MM.1S (cell line): ENCODE measurements around the gene ACTN1.

Source experiments
- DNase-seq: peaks from one replicate; pipeline ENCODE4 v3.0.0-alpha.2; 2015
- H2AFZ ChIP-seq: fragments of 300-600 bp; sonication (generic); 2 replicates; pipeline ENCODE4 v1.6.0; 2016; ENCODE audit warnings: antibody characterized with exemption, low read length
- H3F3A ChIP-seq: fragments of 300-600 bp; sonication (generic); 2 replicates; pipeline ENCODE4 v1.6.1; 2016; ENCODE audit warnings: mild to moderate bottlenecking, antibody characterized with exemption, low read length, moderate library complexity, mixed read lengths; ENCODE audit not compliant: insufficient read depth
- H3K27ac ChIP-seq: fragments of 300-600 bp; sonication (generic); 2 replicates; pipeline ENCODE4 v1.5.1; 2016; ENCODE audit warnings: mild to moderate bottlenecking, low read length
- H3K27me3 ChIP-seq: fragments of 300-600 bp; sonication (generic); replicated peaks from 2 replicates; pipeline ENCODE4 v1.6.0; 2016; ENCODE audit warnings: low read length; ENCODE audit not compliant: insufficient read depth
- H3K36me3 ChIP-seq: fragments of 300-600 bp; sonication (generic); replicated peaks from 2 replicates; pipeline ENCODE4 v1.6.1; 2016; ENCODE audit warnings: mild to moderate bottlenecking, low read length, mixed read lengths; ENCODE audit not compliant: insufficient read depth
- H3K4me1 ChIP-seq: fragments of 300-600 bp; sonication (generic); 2 replicates; pipeline ENCODE4 v1.6.1; 2016; ENCODE audit warnings: low read length, mixed read lengths
- H3K4me2 ChIP-seq: fragments of 300-600 bp; sonication (generic); 2 replicates; pipeline ENCODE4 v1.6.0; 2016; ENCODE audit warnings: low read depth, low read length
- H3K4me3 ChIP-seq: fragments of 300-600 bp; sonication (generic); 2 replicates; pipeline ENCODE4 v1.5.1; 2016; ENCODE audit warnings: low read length, mixed read lengths
- H3K79me2 ChIP-seq: fragments of 300-600 bp; sonication (generic); 2 replicates; pipeline ENCODE4 v1.6.1; 2016; ENCODE audit warnings: mixed run types, low read length, mixed read lengths
- H3K9ac ChIP-seq: fragments of 300-600 bp; sonication (generic); 2 replicates; pipeline ENCODE4 v1.6.1; 2016; ENCODE audit warnings: low read length, mixed read lengths
- H3K9me2 ChIP-seq: fragments of 300-600 bp; sonication (generic); replicated peaks from 2 replicates; pipeline ENCODE4 v1.6.1; 2016; ENCODE audit warnings: mild to moderate bottlenecking, low read length, mixed read lengths; ENCODE audit not compliant: insufficient read depth
- H3K9me3 ChIP-seq: fragments of 300-600 bp; sonication (generic); replicated peaks from 2 replicates; pipeline ENCODE4 v1.6.1; 2016; ENCODE audit warnings: mild to moderate bottlenecking, low read length, mixed read lengths; ENCODE audit not compliant: insufficient read depth
- H4K20me1 ChIP-seq: fragments of 300-600 bp; sonication (generic); 2 replicates; pipeline ENCODE4 v1.6.1; 2016; ENCODE audit warnings: mild to moderate bottlenecking, low read length, moderate library complexity, mixed read lengths; ENCODE audit not compliant: insufficient read depth
- CTCF ChIP-seq: fragments of 300-600 bp; sonication (generic); IDR thresholded peaks from 2 replicates; pipeline ENCODE4 v1.5.1; 2016; ENCODE audit warnings: antibody characterized with exemption, low read length, mixed read lengths
- EZH2 ChIP-seq: fragments of 300-600 bp; sonication (generic); optimal IDR thresholded peaks from 2 replicates; pipeline ENCODE3; 2017; ENCODE audit warnings: low read depth, mild to moderate bottlenecking, antibody characterized with exemption, low read length, mixed read lengths
- EZH2phosphoT487 ChIP-seq: fragments of 300-600 bp; sonication (generic); IDR thresholded peaks from 2 replicates; pipeline ENCODE4 v1.6.1; 2018; ENCODE audit warnings: antibody characterized with exemption, low read length

Gene ACTN1

DNA sequence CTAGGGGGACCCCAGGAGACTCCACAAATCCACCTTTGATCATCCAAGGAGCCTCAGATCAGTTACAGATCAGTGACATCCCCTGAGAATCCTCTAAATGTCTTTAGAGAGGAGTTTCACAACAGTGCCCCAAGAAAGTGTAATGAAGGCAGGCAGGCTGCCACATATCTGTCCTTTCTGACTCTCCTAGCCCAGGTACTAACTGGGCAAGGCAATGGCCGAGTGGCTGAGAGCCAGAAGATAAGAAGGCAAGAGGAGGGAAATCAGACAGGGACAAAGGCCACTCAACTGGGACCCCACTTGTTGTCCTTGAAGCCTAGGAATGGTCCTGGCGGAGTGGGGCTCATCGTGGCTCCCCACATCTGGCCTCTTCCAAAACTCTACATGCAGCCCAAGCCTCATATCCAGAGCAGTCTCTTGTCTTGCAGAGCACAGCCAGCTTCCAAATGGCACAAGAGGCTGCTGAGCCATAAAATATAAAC, 11.6 kb downstream of the ACTN1 start:
- no peak overlapping the region for H3K4me2 ChIP-seq
- no peaks in the 10 kb centered on the region for H3K9me2 ChIP-seq
- no peak for TF ChIP-seq CTCF
- no peak for TF ChIP-seq EZH2
- TF ChIP-seq EZH2phosphoT487, result no peak
- H3K4me1 ChIP-seq, result peaks cover 14% of the 10 kb centered on the region; the same call in 1 of the 2 replicates
- no peaks in the 10 kb centered on the region for H3K79me2 ChIP-seq
- no peaks in the 10 kb centered on the region for H3K27me3 ChIP-seq
- DNase-seq, result no peak
- no peaks in the 10 kb centered on the region for H4K20me1 ChIP-seq
- H3K9me3 ChIP-seq, result no peaks in the 10 kb centered on the region
- no peak overlapping the region for H3K9ac ChIP-seq
- H3K27ac ChIP-seq, result no peak overlapping the region
- no peak overlapping the region for H2AFZ ChIP-seq
- H3F3A ChIP-seq, result 0 out of 2 replicates have a peak, but pooled peaks cover 2% of the 10 kb centered on the region
- no peak overlapping the region for H3K4me3 ChIP-seq
- H3K36me3 ChIP-seq, result no peaks in the 10 kb centered on the region

DNA sequence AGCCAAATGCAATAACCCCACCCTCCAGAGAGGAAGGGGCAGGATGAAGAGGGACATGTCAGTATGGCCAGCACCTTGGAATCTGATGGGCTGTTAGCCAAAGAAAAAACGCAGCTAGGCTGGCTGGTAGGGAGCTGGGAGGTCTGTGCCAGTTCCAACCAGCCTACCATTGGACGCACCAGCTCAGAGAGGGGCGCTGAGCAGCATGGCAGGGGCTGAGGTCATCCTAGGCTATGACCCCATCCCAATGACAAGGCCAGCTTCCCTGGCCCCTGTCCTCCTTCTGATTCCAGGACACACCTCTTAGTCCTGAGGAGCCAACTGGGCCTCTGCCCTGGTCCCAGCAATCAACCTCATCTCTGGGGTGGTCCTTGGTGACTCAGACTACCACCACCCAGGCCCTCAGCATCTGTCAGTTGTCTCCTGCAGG, 12.2 kb downstream of the ACTN1 start:
- Histone ChIP-seq H3K27ac (no peak overlapping the region), H3K4me3 (no peak overlapping the region), H3K79me2 (no peaks in the 10 kb centered on the region)

DNA sequence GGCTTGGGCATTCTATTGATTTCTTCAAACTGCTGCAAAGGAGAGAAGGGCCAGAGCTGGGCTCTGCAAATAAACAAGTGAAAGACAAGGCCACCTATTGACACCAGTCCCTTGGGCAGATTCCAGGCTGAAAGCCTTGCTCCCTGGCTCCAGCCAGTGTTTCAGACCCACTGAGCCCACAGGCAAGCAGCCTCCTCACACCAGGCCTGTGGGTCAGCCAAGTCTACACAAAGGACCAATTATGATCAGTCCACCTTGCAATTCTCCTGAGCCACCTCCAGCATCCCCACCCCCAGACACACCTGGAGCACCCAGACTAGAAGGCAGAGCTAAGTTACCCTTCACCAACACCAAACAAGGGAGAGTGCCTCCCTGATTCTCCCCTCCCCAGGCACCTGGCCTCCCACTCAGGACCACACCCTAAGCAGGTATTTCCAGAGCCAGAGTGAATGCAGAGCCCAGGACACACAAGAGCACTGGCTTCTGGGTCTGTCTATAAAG, 13.8 kb downstream of the ACTN1 start:
- Histone ChIP-seq H4K20me1 (no peaks in the 10 kb centered on the region), H3K79me2 (no peaks in the 10 kb centered on the region), H3K27me3 (no peaks in the 10 kb centered on the region), H2AFZ (no peak overlapping the region), H3K9me2 (no peaks in the 10 kb centered on the region), H3K4me3 (no peak overlapping the region), H3K27ac (no peak overlapping the region), H3K9me3 (no peaks in the 10 kb centered on the region), H3F3A (0 out of 2 replicates have a peak, but pooled peaks cover 2% of the 10 kb centered on the region), H3K4me1 (peaks cover 7% of the 10 kb centered on the region; the same call in 1 of the 2 replicates), H3K9ac (no peak overlapping the region), H3K4me2 (no peak overlapping the region), H3K36me3 (no peaks in the 10 kb centered on the region)
- DNase-seq, result no peak
- TF ChIP-seq EZH2, result no peak
- no peak for TF ChIP-seq EZH2phosphoT487
- TF ChIP-seq CTCF, result no peak

More for the DNA sequence above, 12.2 kb downstream of the ACTN1 start:
- H3K36me3 ChIP-seq, result no peaks in the 10 kb centered on the region
- no peak for DNase-seq
- no peaks in the 10 kb centered on the region for H3K9me2 ChIP-seq
- no peaks in the 10 kb centered on the region for H3K27me3 ChIP-seq
- peaks cover 14% of the 10 kb centered on the region; the same call in 1 of the 2 replicates for H3K4me1 ChIP-seq
- no peaks in the 10 kb centered on the region for H4K20me1 ChIP-seq
- H3K9me3 ChIP-seq, result no peaks in the 10 kb centered on the region
- H3F3A ChIP-seq, result 0 out of 2 replicates have a peak, but pooled peaks cover 2% of the 10 kb centered on the region
- no peak overlapping the region for H2AFZ ChIP-seq
- H3K9ac ChIP-seq, result no peak overlapping the region
- no peak for TF ChIP-seq CTCF
- TF ChIP-seq EZH2, result no peak
- no peak for TF ChIP-seq EZH2phosphoT487
- no peak overlapping the region for H3K4me2 ChIP-seq
